Measurements from ENCODE around the gene MRGPRF. TPM values are rescaled to one million over a fixed set of nuclear protein-coding genes. Genes with fewer than 3 reads are reported as not detected.

MRGPRF gene
- total RNA-seq, 2 experiments from 2014 or later = not detected

DNA sequence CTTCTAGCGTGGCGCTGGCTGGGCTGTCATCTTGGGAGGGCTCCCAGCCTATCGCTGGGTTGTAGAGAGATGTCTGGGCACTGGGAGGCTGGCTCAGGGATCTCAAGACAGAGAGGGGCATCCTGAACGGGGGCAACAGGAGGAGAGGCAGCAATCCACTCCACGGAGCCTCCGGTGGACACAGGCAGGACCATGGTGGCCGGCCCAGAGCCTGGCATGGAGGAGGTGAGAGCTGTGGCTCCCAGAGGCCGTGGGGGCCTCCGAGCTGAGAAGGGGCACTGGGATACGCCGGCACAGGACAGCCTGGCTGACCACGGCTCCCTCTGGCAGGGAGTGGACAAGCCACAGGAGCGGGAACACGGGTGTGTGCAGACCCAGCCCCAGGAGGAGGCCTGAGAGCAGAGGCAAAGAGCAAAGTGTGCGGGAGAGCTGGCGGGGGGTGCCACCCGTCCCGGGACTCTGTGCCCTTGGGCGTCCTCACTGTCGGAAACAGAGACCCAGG is 9.1 kb downstream of the MRGPRF start:
- Histone ChIP-seq H2AFZ (ENCODE audit: low read length) (no peak overlapping the region), H3K4me2 (ENCODE audit: low read length) (no peak overlapping the region), H3K4me3 (ENCODE audit: low read depth, low read length, poor library complexity, severe bottlenecking) (no peak overlapping the region), H3K9me2 (ENCODE audit: insufficient read depth, low read length) (no peaks in the 10 kb centered on the region), H4K20me1 (ENCODE audit: insufficient read depth, low read length) (no peaks in the 10 kb centered on the region), H3K36me3 (ENCODE audit: insufficient read depth, low read length) (no peaks in the 10 kb centered on the region), H3K4me1 (ENCODE audit: insufficient read depth, low read length, poor library complexity, severe bottlenecking) (no peaks in the 10 kb centered on the region), H3K9me3 (ENCODE audit: low read length) (no peaks in the 10 kb centered on the region), H3K79me2 (ENCODE audit: insufficient read depth, low read depth, low read length) (no peaks in the 10 kb centered on the region), H3K27ac (ENCODE audit: low read depth, low read length, poor library complexity, severe bottlenecking) (no peak overlapping the region)
- CTCF ChIA-PET (ENCODE audit: unreplicated experiment) = no interaction called here
- POLR2A ChIA-PET = no interaction called here
- BruUV-seq (replicated peaks) = no TSS peak
- no peak for TF ChIP-seq EZH2phosphoT487 (IDR thresholded peaks at IDR 0.05; ENCODE audit: borderline replicate concordance, low read depth, low read length)
- TF ChIP-seq CTCF (conservative IDR thresholded peaks at IDR 0.05; ENCODE audit: low read length) = no peak
- DNase-seq (ENCODE audit: low spot score) = no peak
- intact Hi-C loops (cut with micrococcal nuclease; ENCODE audit: unreplicated experiment) = no loop called here

- intact Hi-C loops (cut with micrococcal nuclease; ENCODE audit: unreplicated experiment) = no loop called here
- ChIA-PET CTCF (ENCODE audit: unreplicated experiment) (no interaction called here), POLR2A (no interaction called here)
- DNase-seq (ENCODE audit: low spot score) = no peak
- Histone ChIP-seq H4K20me1 (ENCODE audit: insufficient read depth, low read length) (no peaks in the 10 kb centered on the region), H2AFZ (ENCODE audit: low read length) (no peak overlapping the region), H3K4me2 (ENCODE audit: low read length) (no peak overlapping the region), H3K4me3 (ENCODE audit: low read depth, low read length, poor library complexity, severe bottlenecking) (no peak overlapping the region), H3K79me2 (ENCODE audit: insufficient read depth, low read depth, low read length) (no peaks in the 10 kb centered on the region), H3K4me1 (ENCODE audit: insufficient read depth, low read length, poor library complexity, severe bottlenecking) (no peaks in the 10 kb centered on the region), H3K27ac (ENCODE audit: low read depth, low read length, poor library complexity, severe bottlenecking) (no peak overlapping the region), H3K9me2 (ENCODE audit: insufficient read depth, low read length) (no peaks in the 10 kb centered on the region), H3K36me3 (ENCODE audit: insufficient read depth, low read length) (no peaks in the 10 kb centered on the region), H3K9me3 (ENCODE audit: low read length) (no peaks in the 10 kb centered on the region)
- no TSS peak for BruUV-seq (replicated peaks)
- no peak for TF ChIP-seq CTCF (conservative IDR thresholded peaks at IDR 0.05; ENCODE audit: low read length)
These were observed 9.7 kb downstream of the MRGPRF start for GRCh38 chr11:69003301-69003865.

- H3K9me3 ChIP-seq (ENCODE audit: low read length) = no peaks in the 10 kb centered on the region
- no peak overlapping the region for H3K4me2 ChIP-seq (ENCODE audit: low read length)
- no peak overlapping the region for H3K27ac ChIP-seq (ENCODE audit: low read depth, low read length, poor library complexity, severe bottlenecking)
- CTCF ChIA-PET (ENCODE audit: unreplicated experiment) = no interaction called here
- TF ChIP-seq CTCF (conservative IDR thresholded peaks at IDR 0.05; ENCODE audit: low read length) = no peak
- no peak for TF ChIP-seq EZH2phosphoT487 (IDR thresholded peaks at IDR 0.05; ENCODE audit: borderline replicate concordance, low read depth, low read length)
- no peak overlapping the region for H3K4me3 ChIP-seq (ENCODE audit: low read depth, low read length, poor library complexity, severe bottlenecking)
- H4K20me1 ChIP-seq (ENCODE audit: insufficient read depth, low read length) = no peaks in the 10 kb centered on the region
- no peaks in the 10 kb centered on the region for H3K9me2 ChIP-seq (ENCODE audit: insufficient read depth, low read length)
- DNase-seq (ENCODE audit: low spot score) = no peak
- no peaks in the 10 kb centered on the region for H3K4me1 ChIP-seq (ENCODE audit: insufficient read depth, low read length, poor library complexity, severe bottlenecking)
- H3K36me3 ChIP-seq (ENCODE audit: insufficient read depth, low read length) = no peaks in the 10 kb centered on the region
- intact Hi-C loops (cut with micrococcal nuclease; ENCODE audit: unreplicated experiment) = no loop called here
- H2AFZ ChIP-seq (ENCODE audit: low read length) = no peak overlapping the region
- POLR2A ChIA-PET = no interaction called here
- H3K79me2 ChIP-seq (ENCODE audit: insufficient read depth, low read depth, low read length) = no peaks in the 10 kb centered on the region
- no TSS peak for BruUV-seq (replicated peaks)
These were observed 10.3 kb downstream of the MRGPRF start for GRCh38 chr11:69002570-69003231.
